HG03108 (cell line): Measurements from ENCODE around the gene KCNQ2.
"Not testable (repeated sequence)": the region's sequence is repeated elsewhere in the genome, so short reads cannot be mapped to it uniquely, and the experiment has no call there.

Experiments used
- ATAC-seq: cut with Tn5 transposase; IDR thresholded peaks from one replicate; pipeline ENCODE4 v1.9.1; 2021; ENCODE audit warnings: moderate library complexity; ENCODE audit not compliant: unreplicated experiment

KCNQ2 gene

DNA sequence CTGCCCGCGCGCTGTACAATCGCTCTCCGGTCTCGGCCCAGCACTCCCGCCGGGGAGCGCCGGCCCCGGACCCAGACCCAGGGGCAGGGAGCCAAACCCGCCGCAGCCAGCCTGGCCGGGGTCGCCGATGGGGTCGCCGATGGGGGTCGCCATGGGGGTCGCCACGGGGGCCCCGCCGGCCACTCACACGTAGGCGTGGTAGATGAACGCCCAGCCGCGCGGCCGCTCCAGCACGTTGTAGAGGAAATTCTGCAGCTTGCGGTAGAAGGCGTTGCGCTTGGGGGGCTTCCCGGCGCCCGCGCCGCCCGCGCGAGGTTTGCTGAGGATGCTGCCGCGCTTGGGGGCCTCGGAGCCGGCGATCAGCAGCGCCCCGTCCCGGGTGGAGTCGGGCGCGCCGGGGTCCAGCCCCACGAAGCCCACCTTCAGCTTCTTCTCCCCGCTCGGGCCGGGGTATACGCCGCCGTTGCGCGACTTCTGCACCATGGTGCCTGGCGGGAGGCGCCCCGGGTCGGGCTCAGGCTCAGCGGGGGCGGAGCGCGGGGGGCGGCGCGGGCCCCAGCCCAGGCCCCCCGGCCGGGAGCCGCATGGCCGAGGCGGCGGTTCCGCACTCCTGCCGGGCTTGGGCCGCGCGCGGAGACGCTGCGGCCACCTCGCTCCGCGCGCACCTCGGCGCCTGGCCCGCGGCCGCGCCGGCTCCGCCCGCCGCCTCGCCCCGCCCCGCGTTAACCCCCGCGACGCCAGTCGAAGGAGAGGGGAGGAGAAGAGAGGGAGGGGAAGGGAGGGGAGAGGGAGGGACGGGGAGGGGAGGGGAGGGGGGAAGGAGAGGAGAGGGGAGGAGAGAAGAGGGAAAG lies at the start of gene KCNQ2:
Gene KCNQ2, minus strand, starts transcription at position 675 of the 851 bp plus-strand sequence. Its CDS starts 192 bp downstream, at position 483.
- no peak for ATAC-seq

DNA sequence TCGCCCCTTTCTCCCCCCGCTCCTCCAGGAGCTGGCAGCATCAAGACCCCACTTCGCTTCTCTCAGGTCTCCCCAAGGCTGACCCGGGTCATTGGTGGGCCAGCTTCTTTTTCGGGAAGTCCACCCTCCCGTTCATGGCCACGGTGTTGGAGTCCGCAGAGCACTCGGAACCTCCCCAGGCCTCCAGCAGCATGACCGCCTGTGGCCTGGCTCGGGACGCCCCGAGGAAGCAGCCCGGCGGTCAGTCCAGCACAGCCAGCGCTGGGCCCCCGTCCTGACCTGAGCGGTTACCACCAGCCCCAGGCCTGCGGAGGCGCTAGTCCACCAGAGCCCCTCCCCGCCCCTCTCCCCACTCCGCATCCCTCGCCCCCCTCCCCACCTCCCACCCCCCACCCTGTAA lies 49.1 kb upstream of the KCNQ2 start:
- no peak for ATAC-seq

DNA sequence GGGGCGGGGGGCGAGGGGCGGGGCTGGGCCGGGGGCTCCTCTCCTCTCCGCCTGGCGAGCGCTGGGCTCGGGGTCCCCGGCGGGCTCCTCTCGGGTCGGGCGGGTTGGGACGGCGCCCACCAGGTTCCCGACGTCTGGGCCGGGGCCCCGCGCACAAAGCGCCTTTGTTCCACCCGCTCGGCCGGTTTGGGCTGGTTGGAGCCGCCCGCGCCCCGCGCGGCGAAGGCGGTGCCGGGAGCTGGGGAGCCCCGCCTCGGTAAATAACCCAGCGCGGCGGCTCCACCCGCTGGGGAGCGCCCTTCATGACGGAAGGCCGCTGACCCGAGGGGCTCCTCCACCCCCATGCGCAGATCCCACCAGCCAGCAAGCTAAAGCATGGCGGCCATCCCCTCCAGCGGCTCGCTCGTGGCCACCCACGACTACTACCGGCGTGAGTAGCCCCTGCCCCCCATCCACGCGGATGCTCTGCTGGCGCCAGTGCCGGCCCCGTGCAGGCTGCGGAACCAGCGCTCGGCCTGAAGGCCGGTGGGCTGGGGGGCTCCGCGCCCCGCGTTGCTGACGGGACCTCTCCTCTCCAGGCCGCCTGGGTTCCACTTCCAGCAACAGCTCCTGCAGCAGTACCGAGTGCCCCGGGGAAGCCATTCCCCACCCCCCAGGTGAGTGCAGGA lies 48.6 kb upstream of the KCNQ2 start:
- ATAC-seq, result peak; percentile 29

DNA sequence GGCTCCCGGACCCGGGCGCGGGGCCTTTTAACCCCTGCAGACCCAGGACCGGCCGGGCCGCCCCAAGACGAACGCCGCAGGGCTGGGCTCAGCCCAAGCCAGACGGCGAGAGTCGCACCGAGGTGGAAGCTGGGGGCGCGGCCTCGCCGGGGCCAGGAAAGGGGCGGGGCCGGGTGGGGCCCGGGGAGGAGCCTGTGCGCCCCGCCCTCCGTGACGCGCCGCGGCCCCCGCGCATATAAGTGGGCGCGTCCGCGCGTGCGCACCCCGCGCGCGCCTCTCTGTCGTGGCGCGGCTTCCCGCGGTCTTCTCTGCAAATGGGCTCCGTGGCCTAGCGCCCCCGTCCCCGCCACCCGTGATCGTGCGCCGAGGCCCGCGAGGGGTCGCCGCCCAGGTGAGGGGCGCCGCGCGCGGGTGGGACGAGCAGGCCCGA lies 48.1 kb upstream of the KCNQ2 start, which contains the start of gene PPDPF:
Gene PPDPF, plus strand, starts transcription at position 262 of the 430 bp plus-strand sequence. CDS start 544 bp downstream, outside the sequence.
- peak; percentile 60 for ATAC-seq

DNA sequence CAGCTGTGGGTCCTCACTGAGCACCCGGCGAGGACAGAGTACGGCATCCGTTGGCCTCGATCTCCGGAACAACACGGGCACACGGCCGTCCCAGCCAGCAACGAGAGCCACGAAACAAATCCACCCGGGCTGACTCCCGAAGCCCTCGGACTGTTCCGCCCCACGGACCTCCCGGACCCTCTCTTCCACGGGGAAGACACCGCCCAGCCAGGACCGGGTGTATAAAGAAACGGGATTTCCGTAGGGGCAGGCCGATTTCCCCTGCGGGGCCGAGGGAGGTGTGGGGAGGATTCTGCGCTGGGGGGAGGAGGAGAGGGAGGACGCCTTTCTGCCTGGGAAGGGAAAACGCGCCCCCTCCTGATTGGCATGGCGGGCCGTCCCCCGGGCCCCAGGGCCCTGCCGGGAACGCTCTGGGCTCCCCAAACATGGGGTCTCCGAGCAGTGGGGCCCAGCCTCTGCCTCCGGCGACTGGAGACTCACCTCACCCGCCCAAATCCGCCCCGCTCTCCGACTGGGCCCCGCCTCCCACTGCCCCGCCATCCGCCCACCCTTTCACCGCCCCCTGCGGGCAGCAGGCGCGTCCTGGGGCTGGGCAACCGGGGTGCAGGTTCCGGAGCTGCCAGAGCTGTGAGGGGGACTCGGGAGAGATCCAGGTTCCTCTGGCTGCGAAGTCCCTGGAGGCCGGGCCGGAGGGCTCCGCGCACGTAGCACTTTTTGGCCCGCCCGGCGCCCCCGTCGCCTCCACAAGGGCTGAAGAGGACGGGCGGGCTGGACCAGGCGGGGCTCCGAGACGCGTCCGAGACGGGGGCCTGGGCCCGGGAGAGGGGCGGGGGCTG lies 47.4 kb upstream of the KCNQ2 start:
- peak; percentile 26 for ATAC-seq

DNA sequence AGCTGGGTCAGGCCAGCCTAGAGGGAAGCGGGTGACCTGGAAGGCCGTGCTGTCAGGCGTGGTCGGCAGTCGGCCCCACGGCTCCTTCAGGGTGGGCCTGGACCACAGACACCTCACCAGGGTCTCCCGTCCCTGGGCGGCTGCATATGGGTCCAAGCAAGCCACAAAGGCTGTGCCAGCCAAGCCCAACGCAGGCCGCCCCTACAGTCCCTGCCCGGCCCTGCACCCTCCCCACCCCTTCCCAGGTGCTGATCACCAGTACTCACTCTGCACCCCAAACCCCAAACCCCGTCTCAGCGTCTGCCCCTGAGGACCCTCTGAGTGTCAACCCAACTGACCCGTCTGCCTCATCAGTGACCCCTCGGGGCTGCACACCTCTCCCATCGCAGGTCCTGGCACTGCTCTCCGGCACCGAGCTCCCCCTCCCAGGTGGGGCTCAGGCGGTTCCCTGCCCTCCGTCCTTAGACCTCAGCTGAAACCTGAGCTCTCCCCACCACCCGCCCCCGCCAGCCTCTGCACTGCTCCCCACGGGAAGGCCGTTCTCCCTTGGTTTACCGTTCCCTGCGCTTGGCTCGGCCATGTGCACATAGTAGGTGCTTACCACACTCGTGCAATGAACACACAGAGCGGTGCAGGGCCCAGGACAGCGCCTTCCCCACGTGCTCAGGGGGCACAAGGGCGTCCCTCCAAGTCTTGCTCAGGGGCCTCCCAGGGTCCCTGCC lies 46.7 kb upstream of the KCNQ2 start:
- ATAC-seq, result no peak

DNA sequence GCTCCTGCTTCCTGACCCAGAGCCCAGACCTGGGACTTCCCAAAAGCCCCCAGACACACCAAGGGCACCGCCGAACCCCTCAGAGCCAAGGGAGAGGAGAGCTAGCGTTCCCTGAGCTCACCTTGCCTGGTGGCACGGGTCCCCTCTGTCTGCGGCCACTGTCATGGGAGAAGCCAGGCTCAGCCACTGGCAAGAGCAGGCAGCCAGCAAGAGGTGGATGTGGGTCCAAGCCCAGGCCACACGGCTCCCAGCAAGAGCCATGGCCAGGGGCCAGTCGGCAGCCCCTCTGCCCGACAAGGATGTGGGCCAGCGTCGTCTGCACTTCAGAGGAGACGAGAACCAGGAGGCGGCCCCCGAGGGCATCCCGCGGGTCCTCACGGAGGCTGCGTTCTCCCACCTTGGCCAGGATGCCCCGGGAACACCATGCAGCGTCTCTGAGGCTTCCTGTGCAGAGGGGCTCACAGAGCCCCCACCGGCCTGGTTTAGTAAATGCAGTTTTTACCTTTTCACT lies 46.0 kb upstream of the KCNQ2 start:
- no peak for ATAC-seq

DNA sequence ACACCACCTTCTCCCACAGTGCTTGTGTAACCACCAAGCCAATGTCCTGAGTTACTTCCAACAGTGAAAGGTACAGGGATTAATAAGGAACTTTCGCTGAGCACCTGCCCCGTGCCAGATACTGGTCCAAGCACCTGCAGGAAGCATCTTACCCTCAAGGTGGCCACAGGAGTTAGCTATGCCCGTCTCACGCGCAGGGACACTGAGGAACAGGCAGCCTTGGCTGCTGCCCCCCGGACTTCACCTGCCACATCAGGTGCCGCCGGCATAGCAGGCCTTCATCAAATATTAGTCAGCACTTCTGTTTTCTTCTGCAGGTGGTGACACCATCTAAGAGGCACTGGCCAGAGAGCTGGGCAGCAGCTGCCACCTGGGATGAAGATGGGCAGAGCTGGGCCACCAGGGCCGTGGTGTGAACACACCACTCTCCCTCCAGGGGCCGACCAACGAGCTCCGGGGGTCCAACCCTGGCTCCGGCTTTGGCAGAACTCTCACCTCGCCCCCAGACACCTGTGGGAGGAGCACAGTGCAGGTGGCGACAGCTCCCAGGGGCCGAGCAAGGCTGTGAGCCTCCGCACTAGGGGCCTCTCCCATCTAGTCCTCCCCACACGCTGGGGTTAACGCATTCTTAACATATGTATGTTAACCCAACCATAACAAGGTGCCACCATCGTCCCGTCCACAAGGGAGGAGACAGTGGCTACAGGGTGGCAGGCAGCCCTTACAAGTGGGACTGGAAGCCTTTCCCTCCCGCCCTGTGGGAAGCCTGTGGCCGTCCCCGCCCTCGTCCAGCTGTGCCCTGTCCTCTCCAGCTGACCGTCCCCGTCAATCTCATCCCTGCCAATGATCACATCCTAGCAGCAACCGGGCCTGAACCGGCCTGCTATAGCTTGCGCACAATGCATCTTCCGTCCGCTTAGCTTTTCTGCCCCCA lies 45.2 kb upstream of the KCNQ2 start:
- ATAC-seq, result no peak

DNA sequence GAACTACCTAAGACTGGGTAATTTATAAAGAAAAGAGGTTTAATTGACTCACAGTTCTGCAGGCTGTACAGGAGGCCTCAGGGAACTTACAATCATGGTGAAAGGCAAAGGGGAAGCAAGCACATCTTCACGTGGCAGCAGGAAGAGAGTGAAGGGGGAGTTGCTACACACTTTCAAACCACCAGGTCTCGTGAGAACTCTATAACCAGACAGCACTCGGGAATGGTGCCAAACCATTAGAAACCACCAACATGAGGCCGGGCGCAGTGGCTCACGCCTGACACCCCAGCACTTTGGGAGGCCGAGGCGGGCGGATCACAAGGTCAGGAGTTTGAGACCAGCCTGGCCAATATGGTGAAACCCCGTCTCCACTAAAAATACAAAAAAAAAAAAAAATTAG lies 42.1 kb upstream of the KCNQ2 start:
- not testable (repeated sequence) for ATAC-seq

DNA sequence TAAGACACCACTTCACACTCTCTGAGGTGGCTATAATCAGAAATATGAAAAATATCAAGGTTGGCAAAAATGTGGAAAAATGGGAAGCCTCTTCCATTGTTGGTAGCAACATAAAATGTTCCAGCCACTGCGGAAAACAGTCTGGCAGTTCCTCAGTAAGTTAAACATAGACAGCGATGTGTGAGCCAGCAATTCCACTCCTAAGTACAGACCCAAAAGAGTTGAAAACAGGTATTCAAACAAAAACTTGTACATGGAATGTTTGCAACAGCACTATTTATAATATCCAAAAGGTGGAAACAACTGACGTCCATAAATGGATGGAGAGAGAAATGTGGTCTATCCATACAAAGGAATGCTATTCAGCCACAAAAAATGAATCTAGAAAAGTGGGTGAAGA lies 40.8 kb upstream of the KCNQ2 start:
- ATAC-seq, result no peak

DNA sequence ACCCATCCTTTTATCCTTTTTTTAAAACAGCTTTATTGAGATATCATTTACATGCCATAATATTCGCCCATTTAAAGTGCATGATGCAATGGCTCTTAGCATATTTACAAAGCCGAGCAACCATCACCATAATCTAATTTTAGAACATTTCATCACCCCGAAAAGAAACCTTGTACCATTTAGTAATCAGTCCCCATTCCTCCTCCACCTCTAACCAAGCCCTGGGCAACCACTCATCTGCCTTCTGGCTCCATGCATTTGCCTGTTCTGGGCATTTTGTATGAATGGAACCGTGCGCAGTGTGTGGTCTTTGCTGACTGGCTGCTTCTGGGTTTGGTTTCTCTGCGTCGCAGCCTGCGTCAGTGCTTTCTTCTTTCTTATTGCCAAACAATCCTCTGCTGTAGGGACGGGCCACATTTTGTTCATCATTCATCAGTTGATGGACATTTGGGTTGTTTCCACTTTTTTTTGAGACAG lies 36.7 kb upstream of the KCNQ2 start:
- no peak for ATAC-seq

DNA sequence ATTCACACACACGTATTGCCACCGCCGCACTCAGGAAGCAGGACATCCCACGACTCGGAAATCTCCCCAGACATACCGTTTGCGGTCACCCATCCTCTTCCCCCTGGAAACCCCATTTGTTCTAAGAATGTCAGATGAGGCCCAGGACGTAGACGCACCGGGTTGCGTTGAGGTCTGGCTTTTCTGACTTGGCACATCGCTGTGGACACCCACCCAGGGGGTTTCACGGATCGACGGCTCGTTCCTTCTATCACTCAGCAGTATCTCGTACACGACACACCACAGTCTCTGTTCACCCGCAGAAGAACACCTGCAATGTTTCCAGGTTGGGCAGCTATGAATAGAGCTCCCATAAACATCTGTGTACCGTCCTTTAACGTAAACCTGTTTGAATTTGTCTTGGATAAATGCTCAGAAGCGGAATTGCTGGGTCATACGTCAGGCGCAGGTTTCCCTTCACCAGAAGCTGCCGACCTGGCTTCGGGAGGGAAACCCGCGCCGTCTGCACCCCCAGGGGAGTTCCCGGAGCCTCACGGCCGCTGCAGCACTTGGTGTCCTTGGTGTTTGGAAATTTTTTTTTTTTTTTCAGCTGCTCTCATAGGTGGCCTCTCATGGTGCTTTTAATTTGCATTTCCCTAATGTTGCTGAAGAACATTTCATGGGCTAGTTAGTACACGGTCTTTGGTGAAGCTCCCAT lies 35.8 kb upstream of the KCNQ2 start:
- ATAC-seq, result no peak

DNA sequence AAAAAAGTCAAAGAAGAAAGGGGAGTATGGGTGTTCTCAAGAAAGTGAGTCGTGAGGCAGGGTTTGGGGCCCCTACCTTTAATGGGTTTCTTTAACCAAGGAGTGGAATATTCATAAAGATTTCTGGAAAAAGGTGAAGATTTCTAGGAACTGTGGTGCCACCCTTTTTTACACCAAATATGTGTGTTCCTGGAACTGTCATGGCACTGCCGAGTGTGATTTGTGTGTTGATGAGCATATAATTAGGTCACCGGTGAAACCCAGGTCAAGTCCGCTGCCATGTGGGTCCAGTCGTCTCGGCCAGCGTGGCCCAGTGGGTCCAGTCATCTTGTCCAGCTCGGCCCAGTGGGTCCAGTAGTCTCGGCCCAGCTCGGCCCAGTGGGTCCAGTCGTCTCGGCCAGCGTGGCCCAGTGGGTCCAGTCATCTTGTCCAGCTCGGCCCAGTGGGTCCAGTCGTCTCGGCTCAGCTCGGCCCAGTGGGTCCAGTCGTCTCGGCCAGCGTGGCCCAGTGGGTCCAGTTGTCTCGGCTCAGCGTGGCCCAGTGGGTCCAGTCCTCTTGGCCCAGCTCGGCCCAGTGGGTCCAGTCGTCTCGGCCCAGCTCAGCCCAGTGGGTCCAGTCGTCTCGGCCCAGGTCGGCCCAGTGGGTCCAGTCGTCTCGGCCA lies 34.8 kb upstream of the KCNQ2 start:
- no peak for ATAC-seq

DNA sequence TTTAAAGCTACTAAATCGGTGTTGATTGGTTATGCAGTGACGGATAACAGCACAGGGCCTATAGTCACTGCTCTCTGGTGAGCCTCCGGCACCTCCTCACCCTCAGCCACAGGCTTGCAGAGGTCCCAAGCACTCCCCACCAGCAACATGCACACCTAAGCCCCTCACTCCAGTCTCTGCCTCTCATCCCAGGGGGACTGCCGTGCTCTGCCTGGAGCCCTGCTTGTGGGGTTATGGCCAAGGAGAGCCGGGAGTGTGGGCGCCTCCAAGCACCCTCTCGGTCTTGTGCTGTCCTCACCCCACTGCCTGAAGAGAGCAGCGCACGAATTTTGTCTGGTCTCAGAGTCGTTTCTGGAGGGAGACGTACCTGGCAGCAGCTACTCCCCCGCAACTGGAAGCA lies 33.3 kb upstream of the KCNQ2 start:
- no peak for ATAC-seq

DNA sequence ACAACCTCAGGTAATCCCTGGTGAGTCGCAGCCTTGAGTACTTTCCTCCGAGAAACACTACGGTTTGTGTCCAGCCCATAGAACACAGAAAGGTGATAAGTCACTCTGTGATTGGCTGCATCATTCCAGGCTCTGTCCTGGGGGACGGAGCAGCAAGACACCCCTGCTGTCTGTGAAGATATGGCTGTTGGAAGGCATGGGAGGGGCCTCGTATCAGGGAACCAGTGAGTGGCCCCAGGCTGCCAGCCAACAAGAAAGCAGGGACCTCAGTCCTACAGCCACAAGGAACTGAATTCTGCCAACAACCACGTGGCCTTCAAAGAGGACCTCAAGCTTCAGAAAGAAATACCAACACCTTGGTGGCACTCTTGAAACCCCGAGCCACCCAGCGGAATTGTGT lies 32.8 kb upstream of the KCNQ2 start:
- no peak for ATAC-seq

DNA sequence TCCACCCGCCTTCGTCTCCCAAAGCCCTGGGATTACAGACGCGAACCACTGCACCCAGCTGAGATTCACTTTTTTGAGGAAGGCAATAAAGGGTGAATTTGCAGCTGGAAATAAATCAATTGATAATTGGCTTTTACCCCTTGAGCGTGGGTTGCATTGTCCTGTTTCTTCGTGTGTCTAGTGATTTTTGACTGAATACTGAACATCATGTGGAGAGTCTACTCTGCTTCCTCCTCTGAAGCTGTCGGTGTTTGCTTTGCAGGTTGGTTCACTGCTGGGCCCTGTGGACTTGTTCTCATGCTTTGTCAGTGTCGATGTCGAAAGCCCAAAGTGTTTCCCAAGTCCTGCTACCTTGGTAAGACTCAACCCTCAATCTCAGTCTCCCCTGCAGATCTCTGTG lies 32.2 kb upstream of the KCNQ2 start:
- ATAC-seq, result no peak

DNA sequence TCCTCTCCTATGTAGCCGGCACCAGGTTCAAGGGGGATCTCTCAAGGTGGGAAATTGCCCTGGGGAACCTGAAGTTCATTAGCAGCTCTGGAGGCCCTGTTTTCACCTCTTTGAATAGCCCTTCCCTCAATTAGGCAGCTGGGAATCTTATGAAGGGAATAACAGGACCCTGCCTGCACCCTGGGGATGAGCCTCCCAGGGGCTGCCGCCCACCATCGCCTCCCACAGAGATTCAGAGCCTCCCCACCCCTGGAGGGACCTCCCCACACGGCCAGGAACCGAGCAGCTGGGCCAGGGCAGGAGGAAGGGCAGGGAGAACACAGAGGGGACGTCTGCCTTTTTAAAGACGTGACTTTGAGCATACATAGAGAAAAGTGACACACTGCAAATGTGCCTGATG lies 31.1 kb upstream of the KCNQ2 start:
- ATAC-seq, result no peak

DNA sequence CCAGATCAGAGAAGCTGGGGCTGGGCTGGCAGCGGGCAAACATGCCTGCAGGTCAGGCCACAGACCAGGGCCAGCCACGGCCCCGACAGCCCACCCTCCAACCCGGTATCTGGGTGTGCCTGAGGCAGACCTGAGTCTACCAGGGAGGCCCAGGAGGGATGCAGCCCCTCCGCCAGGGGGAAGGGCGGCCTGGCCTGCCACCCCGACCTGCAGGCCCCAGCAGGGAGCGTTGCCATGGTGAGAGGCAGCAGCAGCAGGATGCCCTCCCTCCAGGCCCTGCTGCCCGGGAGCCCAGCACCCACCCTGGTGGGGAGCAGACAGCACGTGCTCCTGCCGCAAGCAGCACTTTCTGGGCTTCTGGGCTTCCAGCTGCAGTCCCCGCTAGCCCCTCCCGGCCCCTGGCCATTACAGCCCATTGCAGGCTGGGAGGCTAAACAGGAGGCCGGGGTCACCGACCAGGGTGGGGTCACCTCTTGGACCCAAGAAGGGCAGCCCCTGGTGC lies 30.3 kb upstream of the KCNQ2 start:
- no peak for ATAC-seq
